Myocyte (in vitro differentiated cells): Measurements from ENCODE around the gene PDZRN4. TPM values are rescaled to one million over a fixed set of nuclear protein-coding genes. Genes with fewer than 3 reads are reported as not detected.
"Not testable (repeated sequence)": the region's sequence is repeated elsewhere in the genome, so short reads cannot be mapped to it uniquely, and the experiment has no call there.

Experiments
- DNase-seq: peaks from one replicate; pipeline ENCODE4 v3.0.0-alpha.2; 2012; ENCODE audit warnings: low read depth
- polyA plus RNA-seq: library from polyadenylated mRNA; unstranded; fragments of >200 nt; gene quantifications from one replicate; pipeline ENCODE4 v1.2.1, GENCODE V29; 2012; ENCODE audit warnings: missing spikeins
- total RNA-seq: library from RNA; depleted of rRNA; stranded (reverse); fragments of >200 nt; gene quantifications from 2 replicates; pipeline ENCODE4 v1.2.3, GENCODE V29; 2014

Gene PDZRN4
- not detected in 2 replicates for total RNA-seq
- not detected for polyA plus RNA-seq

DNA sequence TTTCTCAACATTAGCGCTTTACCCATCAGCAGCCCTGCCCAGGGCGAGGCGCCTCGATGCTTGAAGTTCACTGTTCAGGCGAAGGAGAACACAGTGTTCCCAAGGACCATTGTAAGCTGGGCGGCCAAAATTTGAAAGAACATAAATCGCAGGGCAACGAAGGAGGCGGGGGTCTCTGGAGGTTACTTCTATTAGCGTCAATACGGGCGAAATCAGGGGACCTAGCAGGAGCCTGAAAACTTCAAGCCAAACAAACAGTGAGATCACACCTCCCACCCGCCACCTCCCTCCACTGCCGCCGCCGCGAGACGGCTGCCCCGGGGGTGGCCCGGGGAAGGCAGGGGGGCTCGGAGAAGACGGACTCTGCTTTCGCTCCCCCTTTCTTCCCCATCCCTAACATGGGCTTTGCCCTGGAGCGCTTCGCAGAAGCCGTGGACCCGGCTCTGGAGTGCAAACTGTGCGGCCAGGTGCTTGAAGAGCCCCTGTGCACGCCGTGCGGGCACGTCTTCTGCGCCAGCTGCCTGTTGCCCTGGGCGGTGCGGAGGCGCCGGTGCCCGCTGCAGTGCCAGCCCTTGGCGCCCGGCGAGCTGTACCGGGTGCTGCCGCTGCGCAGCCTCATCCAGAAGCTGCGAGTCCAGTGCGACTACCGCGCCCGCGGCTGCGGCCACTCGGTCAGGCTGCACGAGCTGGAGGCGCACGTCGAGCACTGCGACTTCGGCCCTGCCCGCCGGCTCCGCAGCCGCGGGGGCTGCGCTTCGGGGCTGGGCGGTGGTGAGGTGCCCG, at the start of gene PDZRN4:
TSS of gene PDZRN4 (plus strand) at position 263 of the 783 bp plus-strand sequence.
- DNase-seq: no peak

DNA sequence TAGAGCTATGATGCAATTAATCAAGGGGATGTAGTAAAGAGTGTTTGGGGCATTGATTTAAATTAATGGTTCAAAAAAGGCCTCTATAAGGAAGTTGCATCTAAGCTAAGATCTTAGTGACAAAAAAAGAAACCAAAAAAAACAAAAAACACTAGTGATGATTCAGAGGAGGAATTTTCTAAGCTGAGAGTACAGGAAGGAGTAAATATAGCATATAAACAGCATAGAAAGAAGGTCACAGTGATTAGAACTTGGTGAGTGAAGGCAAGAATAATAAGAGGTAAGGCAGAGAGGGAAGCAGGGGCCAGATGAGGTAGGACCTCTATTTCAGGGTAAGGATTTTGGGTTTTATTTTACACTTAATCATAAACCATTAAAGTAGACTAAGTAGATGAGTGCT, 48.0 kb upstream of the PDZRN4 start:
- DNase-seq: no peak

- DNase-seq: no peak
Observed at GRCh38 chr12:41141104-41141503, 47.0 kb upstream of the PDZRN4 start.

GRCh38 chr12:41142376-41142775, 45.7 kb upstream of the PDZRN4 start:
- DNase-seq: no peak

DNA sequence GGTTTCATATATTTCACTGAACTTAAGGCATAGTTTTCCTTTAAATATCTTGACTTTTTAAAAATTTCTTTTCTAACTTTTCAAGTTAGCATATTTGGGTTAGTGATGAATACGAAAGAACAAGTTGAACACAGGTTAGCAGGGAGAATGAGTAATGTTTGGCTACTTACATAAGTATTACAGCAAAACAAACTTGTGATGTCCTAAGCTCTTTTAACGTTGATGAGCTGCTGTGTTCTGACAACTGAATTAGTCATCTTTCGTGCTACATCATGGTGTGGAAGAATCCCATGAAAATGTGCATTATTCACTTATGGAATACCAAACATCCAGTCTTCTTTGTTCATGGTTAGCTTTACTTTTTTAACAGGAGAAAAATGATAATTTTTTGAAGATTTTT, 36.3 kb upstream of the PDZRN4 start:
- DNase-seq: no peak

- DNase-seq: no peak
Observed at GRCh38 chr12:41162461-41162860, 25.7 kb upstream of the PDZRN4 start.

- no peak for DNase-seq
Observed at GRCh38 chr12:41167701-41168100, 20.4 kb upstream of the PDZRN4 start.

- DNase-seq: no peak
Observed at GRCh38 chr12:41174602-41175001, 13.5 kb upstream of the PDZRN4 start.

GRCh38 chr12:41179507-41179906, 8.6 kb upstream of the PDZRN4 start:
- DNase-seq: not testable (repeated sequence)

GRCh38 chr12:41184864-41185263, 3.3 kb upstream of the PDZRN4 start:
- no peak for DNase-seq

GRCh38 chr12:41186026-41186425, 2.1 kb upstream of the PDZRN4 start:
- no peak for DNase-seq

GRCh38 chr12:41188841-41189394, 798 bp downstream of the PDZRN4 start:
- DNase-seq: no peak

DNA sequence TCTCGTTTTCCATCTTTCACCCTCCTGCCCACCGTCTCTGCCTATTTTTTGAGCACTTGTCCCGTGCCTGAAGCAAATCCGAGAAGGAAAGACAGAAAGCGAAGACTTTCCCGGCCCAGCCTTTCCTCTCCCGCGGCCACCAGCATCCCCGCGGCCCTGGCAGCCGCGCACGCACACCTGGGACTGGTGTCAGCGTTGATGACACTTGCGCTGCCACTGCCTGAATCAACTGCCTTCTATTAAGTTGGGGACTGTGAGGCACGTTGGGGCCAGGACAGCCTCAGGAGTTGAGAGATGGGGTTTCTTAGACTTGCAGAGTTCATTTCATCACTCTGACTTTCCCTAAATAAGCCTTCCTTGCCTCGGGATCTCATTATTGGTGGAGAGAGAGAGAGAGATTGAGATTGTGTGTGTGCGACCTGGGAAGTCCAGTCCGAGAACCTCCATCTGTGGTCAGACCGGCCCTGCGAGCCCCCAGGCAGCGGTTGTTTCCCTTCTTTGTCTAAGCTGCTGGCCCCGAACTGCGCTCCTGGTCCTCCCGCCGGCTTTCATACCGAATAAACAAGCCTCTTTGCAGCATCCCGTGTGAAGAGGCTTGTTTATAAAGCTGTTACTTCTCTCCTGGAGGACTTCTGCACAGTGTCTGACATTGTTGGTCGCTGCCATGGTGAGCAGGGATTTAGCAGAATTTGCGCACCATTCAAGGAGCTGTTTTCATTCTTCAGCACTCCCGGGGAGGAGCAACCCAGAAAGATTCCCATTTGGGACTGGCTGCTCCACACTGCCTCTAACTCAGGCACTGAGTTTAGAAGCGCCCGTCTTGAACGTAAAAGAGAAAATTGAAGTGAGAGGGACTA, 1.5 kb downstream of the PDZRN4 start:
- DNase-seq: no peak

- no peak for DNase-seq
Observed at GRCh38 chr12:41190338-41190737, 2.2 kb downstream of the PDZRN4 start.

GRCh38 chr12:41191549-41191948, 3.4 kb downstream of the PDZRN4 start:
- not testable (repeated sequence) for DNase-seq

- no peak for DNase-seq
Observed at GRCh38 chr12:41193311-41193710, 5.2 kb downstream of the PDZRN4 start.

DNA sequence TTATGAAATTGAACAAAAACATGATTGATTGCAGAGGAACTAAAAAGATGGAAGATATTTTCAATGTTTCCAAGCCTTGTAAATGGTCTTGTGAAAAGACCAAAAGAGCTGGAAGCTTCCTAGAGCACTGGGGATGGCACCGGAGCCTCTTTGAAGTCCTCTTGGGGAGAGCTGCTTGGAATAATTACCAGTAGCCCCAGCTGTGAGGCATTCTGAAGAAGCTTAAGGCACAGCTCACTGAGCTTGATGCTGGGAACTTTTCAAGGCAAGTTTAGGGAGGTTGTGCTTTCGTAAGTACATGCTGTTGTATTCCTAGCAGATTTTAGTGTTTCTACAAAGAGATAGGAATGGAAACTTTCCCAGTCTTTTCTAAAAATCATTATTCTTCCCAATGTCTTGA, 13.9 kb downstream of the PDZRN4 start:
- no peak for DNase-seq

DNA sequence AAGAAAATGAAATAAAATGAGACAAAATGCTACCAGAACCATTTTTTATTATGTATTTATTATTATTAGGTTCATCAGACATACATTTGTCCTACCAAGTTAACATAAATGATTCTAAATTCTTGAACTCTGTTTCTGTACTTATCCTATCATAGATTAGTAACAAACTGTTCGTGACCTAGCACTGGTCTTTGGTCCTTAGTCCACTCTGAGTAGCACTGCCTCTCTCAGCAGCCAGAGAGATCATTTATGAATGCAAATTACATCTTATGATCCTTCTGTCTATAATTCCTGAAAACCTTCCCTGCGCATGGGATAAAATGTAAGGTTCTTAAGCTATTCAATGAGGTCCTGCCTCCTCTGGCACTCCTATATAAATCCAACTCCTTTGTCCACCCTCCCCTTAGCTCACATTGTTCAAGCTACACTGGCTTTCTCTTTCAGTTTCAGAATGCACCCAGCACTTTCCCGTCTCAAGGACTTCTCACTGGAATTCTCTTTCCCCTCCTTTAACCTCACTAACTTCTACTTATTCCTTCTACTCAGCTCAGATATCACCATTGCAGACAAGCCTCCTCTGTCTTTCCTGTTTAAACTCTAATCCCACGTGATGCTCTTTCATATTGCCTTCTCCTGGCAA, 17.1 kb downstream of the PDZRN4 start:
- DNase-seq: no peak

DNA sequence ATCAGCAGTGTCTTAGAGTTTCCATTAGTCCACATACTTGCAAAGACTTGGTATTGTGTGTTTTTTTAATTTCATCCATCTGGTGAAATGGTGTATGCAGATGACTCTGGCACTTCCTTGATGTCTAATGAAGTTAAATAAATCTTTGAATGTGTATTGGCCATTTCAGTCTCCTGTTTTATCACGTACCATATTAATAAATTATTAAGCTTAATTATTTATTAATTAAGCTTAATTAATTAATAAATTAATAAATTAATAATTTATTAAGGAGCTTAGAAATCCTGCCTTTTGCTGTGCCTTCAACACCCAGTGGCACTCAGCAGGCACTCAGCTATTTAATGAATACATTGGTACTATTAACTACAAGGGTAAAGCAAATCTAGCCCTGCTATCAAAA, 18.2 kb downstream of the PDZRN4 start:
- DNase-seq: no peak

- DNase-seq: no peak
Observed at GRCh38 chr12:41211448-41211847, 23.3 kb downstream of the PDZRN4 start.

- no peak for DNase-seq
Observed at GRCh38 chr12:41212625-41213024, 24.5 kb downstream of the PDZRN4 start.

GRCh38 chr12:41213107-41213506, 25.0 kb downstream of the PDZRN4 start:
- DNase-seq: no peak
